ENCODE results near the gene POU4F3. TPM values are rescaled to one million over a fixed set of nuclear protein-coding genes. Genes with fewer than 3 reads are reported as not detected.

POU4F3 gene
- total RNA-seq, 4 donors from 2014 or later = not detected

DNA sequence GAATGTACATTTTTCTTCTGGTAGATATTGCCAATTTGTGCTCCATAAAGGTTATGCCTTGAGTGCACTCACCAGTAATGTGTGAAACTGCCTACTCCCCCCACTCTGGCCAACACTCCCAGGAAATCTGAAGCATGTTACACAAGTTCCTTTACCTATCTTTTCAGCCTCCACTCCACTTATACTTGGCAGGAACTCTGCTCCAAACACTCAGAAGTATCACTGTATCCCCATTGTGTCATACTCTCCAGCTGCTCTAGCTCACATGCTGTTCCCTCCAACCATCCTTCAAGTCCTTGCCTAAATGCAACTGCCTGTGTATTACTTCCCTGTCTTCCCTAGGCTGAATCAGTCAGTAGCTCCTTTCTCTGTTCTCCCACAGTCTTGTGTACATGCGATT, 28.3 kb downstream of the POU4F3 start:
- Histone ChIP-seq H3K36me3 (no peaks in the 10 kb centered on the region), H3K4me1 (no peaks in the 10 kb centered on the region), H3K9me3 (no peaks in the 10 kb centered on the region), H3K4me3 (no peak overlapping the region), H3K27ac (no peak overlapping the region), H3K27me3 (no peaks in the 10 kb centered on the region)
- no peak for DNase-seq
- TF ChIP-seq POLR2A (IDR thresholded peaks at IDR 0.05) = no peak
- TF ChIP-seq, protein P1, sequence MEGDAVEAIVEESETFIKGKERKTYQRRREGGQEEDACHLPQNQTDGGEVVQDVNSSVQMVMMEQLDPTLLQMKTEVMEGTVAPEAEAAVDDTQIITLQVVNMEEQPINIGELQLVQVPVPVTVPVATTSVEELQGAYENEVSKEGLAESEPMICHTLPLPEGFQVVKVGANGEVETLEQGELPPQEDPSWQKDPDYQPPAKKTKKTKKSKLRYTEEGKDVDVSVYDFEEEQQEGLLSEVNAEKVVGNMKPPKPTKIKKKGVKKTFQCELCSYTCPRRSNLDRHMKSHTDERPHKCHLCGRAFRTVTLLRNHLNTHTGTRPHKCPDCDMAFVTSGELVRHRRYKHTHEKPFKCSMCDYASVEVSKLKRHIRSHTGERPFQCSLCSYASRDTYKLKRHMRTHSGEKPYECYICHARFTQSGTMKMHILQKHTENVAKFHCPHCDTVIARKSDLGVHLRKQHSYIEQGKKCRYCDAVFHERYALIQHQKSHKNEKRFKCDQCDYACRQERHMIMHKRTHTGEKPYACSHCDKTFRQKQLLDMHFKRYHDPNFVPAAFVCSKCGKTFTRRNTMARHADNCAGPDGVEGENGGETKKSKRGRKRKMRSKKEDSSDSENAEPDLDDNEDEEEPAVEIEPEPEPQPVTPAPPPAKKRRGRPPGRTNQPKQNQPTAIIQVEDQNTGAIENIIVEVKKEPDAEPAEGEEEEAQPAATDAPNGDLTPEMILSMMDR (IDR thresholded peaks at IDR 0.05) = no peak

DNA sequence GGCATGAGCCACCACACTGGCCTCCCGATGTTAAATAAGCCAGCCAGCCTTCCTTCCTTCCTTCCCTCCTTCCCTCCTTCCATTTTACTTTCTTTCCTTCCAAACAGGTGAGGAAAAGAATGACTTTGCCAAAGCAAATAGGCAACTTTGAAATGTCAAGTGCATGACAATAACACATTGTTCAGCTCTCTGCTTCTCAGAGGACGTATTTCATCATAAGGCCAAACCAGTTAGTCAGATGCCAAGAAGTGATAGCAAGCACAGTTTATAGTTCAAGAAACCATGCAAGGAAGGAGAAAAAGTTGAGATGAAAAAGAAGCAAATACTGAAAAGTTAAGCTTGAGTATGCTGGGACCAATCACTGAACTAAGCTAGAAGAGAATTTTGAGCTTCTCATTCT, 29.5 kb downstream of the POU4F3 start:
- DNase-seq = no peak
- H3K27ac ChIP-seq = no peak overlapping the region
- H3K9me3 ChIP-seq = no peaks in the 10 kb centered on the region
- no peaks in the 10 kb centered on the region for H3K4me1 ChIP-seq
- no peaks in the 10 kb centered on the region for H3K27me3 ChIP-seq
- H3K4me3 ChIP-seq = no peak overlapping the region
- TF ChIP-seq POLR2A (IDR thresholded peaks at IDR 0.05) = no peak
- TF ChIP-seq, protein P1 (IDR thresholded peaks at IDR 0.05) = no peak
- no peaks in the 10 kb centered on the region for H3K36me3 ChIP-seq

DNA sequence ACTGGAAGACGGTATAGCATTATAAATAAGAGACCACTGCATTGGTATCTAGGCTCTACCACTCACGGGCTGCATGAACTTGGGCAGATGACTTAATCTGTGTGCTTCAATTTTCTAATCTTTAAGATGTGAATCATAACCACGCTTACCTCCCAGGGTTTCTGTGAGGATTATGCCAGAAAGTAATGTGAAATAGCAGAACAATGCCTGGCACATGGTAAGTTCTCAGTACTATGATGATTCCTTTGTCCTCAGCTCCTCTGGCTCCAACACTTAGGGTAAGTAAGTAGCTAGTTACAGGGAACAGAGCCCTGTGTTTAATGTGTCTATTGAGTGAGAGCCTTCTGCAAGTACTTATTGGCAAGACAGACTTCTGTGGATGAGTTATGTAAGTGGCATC, 31.1 kb downstream of the POU4F3 start:
- no peak overlapping the region for H3K27ac ChIP-seq
- H3K4me3 ChIP-seq = no peak overlapping the region
- H3K36me3 ChIP-seq = no peaks in the 10 kb centered on the region
- no peak for DNase-seq
- H3K9me3 ChIP-seq = no peaks in the 10 kb centered on the region
- TF ChIP-seq POLR2A (IDR thresholded peaks at IDR 0.05) = no peak
- TF ChIP-seq, protein P1 (IDR thresholded peaks at IDR 0.05) = no peak
- no peaks in the 10 kb centered on the region for H3K4me1 ChIP-seq
- H3K27me3 ChIP-seq = no peaks in the 10 kb centered on the region

- no peaks in the 10 kb centered on the region for H3K4me1 ChIP-seq
- DNase-seq = no peak
- no peak overlapping the region for H3K4me3 ChIP-seq
- H3K27me3 ChIP-seq = no peaks in the 10 kb centered on the region
- no peak for TF ChIP-seq POLR2A (IDR thresholded peaks at IDR 0.05)
- TF ChIP-seq, protein P1 (IDR thresholded peaks at IDR 0.05) = no peak
- no peaks in the 10 kb centered on the region for H3K9me3 ChIP-seq
- no peaks in the 10 kb centered on the region for H3K36me3 ChIP-seq
- H3K27ac ChIP-seq = no peak overlapping the region
Measured at GRCh38 chr5:146376821-146377220, 38.2 kb downstream of the POU4F3 start.

- H3K4me1 ChIP-seq = no peaks in the 10 kb centered on the region
- no peaks in the 10 kb centered on the region for H3K9me3 ChIP-seq
- H3K36me3 ChIP-seq = no peaks in the 10 kb centered on the region
- TF ChIP-seq, protein P1 (IDR thresholded peaks at IDR 0.05) = no peak
- no peak for TF ChIP-seq POLR2A (IDR thresholded peaks at IDR 0.05)
- H3K4me3 ChIP-seq = no peak overlapping the region
- no peak overlapping the region for H3K27ac ChIP-seq
- no peak for DNase-seq
- no peaks in the 10 kb centered on the region for H3K27me3 ChIP-seq
Measured at GRCh38 chr5:146378986-146379385, 40.3 kb downstream of the POU4F3 start.

DNA sequence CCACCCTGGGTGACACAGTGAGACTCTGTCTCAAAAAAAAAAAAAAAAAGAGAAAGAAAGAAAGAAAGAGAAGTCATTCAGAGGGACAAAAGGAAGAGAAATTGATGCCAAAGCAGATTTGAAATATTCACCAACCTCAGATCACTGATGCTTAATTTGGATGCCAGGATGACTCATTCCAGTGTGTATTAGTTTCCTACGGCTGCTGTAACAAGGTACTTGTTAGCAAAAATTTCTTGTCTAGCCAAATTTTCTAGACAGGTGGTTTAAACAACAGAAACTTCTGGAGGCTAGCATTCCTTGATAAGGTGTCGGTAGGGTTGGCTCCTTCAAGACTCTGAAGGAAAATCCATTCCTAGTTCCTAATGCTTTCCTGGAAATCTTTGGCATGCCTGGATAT, 42.1 kb downstream of the POU4F3 start:
- Histone ChIP-seq H3K27me3 (no peaks in the 10 kb centered on the region), H3K4me1 (no peaks in the 10 kb centered on the region), H3K27ac (no peak overlapping the region), H3K36me3 (no peaks in the 10 kb centered on the region), H3K4me3 (no peak overlapping the region), H3K9me3 (no peaks in the 10 kb centered on the region)
- no peak for TF ChIP-seq POLR2A (IDR thresholded peaks at IDR 0.05)
- TF ChIP-seq, protein P1 (IDR thresholded peaks at IDR 0.05) = no peak
- DNase-seq = no peak

Data from Peyer's patch (tissue), 4 donors.